ENCODE measurements around the gene SLC15A3.

Gene SLC15A3

DNA sequence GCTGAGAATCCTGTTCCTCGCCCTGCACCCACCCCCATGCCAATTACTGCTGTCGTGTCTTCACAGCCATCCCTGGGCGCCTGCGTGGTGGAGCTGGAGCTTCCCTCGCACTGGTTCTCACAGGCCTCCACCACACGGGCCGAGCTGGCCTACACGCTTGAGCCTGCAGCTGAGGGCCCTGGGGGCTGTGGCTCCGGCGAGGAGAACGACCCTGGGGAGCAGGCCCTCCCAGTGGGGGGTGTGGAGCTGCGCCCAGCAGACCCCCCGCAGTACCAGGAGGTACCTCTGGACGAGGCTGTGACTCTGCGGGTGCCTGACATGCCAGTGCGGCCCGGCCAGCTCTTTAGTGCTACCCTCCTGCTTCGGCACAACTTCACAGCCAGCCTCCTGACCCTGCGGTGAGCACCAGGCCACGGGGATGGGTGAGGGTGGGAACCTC, 23.4 kb downstream of the SLC15A3 start:
- no peak for DNase-seq (ENCODE audit: low spot score)

DNA sequence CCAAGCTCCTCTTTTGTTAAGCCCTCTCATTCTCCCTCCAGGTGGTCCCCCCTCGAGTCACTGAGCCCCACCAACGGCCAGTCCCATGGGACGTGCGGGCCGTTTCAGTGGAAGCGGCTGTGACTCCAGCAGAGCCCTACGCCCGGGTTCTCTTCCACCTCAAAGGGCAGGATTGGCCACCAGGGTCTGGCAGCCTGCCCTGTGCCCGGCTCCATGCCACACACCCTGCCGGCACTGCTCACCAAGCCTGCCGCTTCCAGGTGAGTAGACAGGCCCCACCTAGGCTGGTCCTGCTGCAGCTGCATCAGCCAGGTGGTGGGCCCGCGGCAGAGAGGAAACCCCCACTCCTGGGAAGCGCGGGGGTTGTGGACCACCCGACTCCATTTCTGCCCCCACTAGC, 24.4 kb downstream of the SLC15A3 start:
- DNase-seq (ENCODE audit: low spot score) = no peak

DNA sequence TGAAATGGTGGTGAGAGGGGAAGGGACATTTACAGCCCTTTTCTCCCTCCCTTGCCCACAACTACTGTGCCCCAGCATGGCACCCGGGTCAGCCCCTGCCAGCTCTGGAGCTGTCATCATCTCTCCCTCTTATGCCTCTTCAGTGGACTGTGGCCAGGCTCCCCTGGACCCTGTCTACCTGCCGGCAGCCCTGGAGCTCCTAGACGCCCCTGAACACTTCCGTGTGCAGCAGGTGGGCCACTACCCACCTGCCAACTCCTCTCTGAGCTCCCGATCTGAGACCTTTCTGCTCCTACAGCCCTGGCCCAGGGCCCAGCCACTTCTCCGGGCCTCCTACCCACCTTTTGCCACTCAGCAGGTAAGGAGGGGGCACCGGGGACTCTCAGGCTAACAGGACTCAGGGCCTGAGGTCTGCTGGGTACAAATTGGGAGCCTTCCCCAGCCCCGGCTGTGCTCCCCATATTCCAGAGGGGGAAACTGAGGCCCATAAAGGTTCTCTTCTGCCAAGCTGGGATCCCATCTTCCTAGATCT, 24.8 kb downstream of the SLC15A3 start:
- no peak for DNase-seq (ENCODE audit: low spot score)

DNA sequence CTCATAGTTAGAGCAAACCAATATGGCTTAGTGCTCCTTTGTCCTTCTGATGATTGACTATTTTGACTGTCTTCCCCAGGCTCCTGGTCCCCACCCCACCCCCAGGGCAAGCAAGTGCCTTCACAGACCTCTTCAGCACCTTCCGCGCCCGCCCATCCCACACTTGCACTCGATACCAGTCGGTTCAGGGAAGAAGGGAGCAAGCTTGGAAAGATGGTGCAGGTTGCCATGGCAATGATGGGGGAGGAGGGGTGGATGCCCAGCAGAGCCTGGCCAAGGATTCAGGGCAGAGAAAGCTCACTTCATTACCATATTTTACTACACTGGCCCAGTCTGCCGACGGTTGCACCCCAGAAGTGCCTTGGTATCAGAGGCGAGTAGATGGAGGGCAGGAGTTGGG, 25.5 kb downstream of the SLC15A3 start:
- DNase-seq (ENCODE audit: low spot score) = no peak

DNA sequence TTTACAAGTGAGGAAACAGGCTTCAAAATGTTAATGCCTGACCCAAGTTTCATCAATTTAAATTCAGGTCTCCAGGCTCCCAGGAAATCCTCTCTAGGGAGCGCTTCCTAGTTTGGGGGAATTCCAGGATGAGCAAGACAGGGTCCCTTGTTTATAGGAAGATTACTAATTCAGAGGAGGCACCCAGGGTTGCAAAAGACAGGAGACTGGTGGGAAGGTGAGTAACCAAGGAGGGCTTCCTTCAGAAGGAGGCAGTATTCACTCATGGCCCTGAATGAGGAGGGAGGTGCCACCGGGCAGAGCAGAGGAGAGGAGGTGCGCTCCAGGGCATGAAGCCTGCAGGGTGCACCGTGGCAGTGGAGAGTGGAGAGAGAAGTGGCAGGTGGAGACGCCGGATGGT, 26.1 kb downstream of the SLC15A3 start:
- no peak for DNase-seq (ENCODE audit: low spot score)

DNA sequence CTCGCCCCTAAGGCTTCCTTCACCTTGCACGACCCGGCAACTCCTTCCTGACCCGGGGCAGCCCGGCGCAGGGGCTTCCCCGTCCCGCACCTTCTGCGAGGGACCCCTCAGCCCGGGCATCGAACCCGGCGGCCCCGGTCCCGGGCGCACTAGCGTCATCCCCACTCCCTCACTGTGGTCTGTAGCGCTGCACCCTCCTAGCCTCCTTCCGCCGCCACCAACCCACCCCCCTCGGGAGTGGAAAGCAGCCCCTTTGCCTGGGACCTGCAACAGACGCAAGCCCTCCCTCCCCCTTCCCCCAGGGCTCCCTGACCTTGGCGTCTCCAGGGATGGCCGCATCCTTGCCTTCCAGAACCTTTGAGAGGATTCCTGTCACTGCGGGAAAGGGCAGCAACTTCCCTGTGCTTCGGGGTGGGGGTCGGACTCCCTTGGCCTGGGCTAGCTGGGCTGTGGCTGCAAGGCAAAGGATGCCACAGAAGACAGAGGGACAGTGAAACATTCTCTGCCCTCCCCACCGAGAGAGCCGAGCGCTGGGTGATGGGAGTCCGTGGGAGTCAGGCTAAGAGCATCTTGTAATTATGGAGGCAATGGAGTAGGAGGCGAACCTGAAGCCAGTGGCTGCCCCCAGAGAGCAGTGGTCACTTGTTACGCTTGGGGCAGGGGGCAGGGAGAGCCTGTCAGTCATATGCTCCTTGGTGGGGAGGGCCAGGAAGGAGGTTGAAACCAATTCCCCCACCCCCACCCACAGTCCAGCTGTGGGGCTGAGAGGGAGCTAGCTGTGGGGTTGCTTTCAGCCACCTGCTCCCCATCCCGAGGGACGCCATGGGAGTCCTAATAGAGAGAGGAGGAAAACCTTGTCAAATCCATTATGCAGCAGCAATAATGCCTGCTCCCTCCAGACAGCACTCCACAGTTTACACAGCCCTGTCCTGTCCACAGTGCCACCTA, 26.8 kb downstream of the SLC15A3 start:
- no peak for DNase-seq (ENCODE audit: low spot score)

DNA sequence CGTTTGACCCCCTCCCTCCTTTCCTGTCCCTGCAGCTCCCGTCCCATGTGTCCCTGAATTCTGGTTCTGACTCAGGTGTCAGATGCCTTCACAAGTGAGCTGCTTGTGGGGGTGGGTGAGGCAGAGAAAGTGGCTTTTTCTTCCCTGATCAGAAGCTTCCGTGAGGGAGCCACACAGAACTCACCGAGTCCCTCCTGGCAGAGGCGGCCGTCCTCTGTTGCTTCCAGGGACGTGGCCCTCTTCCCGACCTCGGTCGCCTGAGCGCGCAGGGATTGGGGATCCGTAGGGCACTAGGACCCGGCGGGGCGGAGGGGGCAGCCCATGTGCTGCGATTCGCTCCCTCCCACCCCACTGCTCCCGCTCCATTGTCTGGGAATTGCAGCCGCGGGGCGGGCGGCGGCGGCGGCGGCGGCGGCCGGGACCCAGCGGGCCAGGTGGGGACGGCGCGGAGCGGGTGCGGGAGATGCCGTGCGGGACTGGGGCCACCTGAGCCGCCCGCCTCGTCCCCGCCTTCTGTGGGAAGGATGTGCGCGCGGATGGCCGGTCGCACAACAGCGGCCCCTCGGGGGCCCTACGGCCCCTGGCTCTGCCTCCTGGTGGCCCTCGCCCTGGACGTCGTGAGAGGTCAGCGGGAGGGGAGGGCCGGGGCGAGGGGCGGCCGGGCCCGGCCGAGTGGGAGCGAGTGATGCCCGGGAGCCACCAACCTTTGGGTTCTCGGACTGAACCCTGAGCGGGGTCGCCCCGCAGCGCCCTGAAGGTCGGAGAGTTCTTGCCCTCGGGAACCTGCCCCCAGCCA, 27.7 kb downstream of the SLC15A3 start, which contains the start of gene TMEM132A:
Gene TMEM132A, plus strand, starts transcription at position 351 of the 796 bp plus-strand sequence. Its CDS starts 174 bp downstream, at position 525.
- peak; percentile 82 for DNase-seq (ENCODE audit: low spot score)

DNA sequence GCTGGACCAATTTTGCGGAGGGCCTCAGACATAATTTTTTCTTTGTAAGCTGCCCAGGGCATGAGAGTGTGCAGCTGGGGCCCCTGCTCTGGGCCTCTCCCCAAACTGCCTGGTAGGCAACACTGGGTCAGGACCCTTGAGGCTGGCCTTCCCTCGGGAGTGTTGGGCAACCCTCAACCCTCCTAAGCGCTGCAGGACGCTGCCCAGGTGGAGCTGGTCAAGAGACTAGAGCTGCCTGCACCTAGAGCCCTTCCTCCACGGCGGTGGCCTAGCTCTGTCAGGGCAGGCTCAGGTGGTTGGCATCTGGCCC, 28.2 kb downstream of the SLC15A3 start:
- DNase-seq (ENCODE audit: low spot score) = no peak

DNA sequence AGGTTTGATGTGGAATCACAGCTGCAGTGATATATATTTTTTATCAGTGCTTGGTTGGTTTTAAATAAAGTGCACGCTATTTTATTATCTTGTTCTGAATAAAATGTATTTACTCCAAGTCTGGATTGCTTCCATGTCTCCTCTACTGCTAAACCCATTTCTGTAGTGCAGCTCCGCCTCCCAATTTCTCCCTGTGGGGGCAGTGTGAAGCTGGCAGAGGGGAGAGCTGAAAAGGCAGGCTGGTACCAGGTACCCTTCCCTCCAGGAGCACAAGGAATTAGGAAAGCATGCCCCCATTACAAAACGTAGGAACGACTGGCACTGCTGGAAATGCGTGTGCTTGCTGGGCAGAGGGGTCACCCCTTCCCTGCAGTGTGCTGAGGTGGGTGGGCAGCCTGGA, 28.6 kb downstream of the SLC15A3 start:
- no peak for DNase-seq (ENCODE audit: low spot score)

DNA sequence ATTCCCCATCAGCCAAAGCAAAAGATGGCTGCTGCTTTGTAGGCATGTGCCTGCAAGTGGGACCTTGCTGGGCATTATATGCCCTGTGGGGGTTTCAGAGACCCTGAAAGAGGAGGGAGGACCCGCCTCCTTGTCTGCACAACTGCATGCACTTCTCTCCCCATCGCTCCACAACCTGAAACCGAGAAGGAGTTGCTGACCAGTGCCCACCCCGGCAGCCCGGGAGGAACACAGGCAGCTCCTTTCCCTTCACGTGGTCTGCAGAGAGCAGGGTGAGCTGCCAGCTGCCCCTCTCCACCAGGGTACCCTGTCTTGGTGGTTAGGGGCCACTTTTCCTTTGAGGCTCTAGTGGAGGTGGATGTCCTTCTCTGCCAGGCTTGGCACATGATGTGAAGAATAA, 29.1 kb downstream of the SLC15A3 start:
- no peak for DNase-seq (ENCODE audit: low spot score)

DNA sequence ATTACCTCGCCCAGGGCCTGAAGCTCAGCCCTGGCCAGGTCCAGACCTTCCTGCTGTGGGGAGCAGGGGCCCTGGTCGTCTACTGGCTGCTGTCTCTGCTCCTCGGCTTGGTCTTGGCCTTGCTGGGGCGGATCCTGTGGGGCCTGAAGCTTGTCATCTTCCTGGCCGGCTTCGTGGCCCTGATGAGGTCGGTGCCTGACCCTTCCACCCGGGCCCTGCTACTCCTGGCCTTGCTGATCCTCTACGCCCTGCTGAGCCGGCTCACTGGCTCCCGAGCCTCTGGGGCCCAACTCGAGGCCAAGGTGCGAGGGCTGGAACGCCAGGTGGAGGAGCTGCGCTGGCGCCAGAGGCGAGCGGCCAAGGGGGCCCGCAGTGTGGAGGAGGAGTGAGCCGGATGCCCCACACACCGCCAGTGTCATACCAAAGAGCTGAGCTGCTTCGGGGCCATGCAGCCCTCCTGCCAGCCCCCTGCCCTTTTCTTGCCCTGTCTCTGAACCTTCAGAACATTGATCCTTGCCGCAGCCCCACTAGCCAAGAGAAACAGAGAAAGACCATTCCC, 30.1 kb downstream of the SLC15A3 start:
- DNase-seq (ENCODE audit: low spot score) = no peak

DNA sequence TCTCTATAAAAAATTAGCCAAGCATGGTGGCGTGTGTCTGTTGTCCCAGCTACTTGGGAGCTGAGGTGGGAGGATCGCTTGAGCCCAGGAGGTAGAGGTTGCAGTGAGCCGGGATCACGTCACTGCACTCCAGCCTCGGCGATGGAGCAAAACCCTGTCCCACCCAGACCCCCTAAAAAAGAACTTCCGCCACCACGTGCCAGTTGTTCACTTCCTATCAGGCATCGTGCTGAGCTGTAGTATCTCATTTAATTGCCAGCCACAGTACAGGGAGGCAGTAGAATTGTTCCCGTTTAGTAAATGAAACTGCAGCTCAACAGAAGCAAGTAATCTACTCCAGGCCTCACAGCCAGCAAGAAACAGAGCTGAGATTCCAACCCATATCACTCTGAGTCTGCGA, 30.7 kb downstream of the SLC15A3 start:
- DNase-seq (ENCODE audit: low spot score) = no peak

DNA sequence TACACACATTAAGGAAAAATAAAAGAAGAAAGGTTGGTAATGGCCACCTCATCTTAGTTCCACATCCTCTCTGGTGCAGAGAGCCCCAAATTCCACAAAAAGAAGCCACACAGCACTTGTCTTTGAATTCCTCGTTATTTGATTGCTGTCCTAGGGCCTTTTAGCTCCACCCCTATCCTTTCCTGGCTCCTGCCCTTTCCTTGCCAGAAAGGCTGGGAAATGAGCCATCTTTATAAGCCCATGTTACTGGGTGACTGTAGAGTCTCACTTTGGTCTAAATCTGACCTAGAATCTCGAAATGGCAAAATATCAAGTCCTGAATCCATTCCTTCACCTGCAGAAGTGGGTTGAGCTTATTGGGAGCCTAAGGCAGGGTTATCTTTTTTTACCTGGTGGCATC, 32.0 kb downstream of the SLC15A3 start:
- DNase-seq (ENCODE audit: low spot score) = no peak

DNA sequence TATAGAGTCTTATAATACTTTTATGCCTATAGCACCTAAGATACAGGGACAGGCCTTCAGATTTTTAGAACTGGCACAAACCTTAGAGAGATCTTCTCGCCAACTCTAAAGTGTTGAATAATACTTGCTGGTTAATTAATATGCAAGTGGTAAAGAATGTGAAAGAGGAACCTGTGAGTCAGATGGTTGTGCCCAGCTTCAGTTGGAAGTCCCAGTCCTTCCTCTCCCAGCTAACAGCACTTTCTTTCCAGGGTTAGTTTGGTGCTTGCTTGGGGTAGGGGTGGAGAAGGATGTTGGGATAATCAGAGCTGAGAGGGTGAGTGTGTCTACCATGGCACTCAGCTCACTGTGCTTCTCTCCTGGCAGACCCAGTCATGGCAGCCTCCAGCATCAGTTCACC, 32.7 kb downstream of the SLC15A3 start:
- no peak for DNase-seq (ENCODE audit: low spot score)

DNA sequence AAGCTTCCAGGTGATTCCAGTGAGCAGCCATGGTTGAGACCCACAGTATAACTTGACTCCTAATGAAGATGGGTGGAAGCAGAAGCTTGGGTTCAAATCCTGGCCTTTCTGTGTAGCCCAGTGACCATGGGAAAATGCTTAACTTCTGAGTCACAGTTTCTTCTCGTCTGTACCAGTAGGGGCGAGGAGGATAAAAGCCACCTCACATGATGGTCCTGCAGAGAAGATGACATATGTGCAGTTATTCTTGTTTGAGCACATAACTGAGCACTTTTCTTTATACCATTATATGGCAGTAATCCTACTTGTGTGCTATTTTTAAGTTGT, 33.1 kb downstream of the SLC15A3 start:
- DNase-seq (ENCODE audit: low spot score) = no peak

DNA sequence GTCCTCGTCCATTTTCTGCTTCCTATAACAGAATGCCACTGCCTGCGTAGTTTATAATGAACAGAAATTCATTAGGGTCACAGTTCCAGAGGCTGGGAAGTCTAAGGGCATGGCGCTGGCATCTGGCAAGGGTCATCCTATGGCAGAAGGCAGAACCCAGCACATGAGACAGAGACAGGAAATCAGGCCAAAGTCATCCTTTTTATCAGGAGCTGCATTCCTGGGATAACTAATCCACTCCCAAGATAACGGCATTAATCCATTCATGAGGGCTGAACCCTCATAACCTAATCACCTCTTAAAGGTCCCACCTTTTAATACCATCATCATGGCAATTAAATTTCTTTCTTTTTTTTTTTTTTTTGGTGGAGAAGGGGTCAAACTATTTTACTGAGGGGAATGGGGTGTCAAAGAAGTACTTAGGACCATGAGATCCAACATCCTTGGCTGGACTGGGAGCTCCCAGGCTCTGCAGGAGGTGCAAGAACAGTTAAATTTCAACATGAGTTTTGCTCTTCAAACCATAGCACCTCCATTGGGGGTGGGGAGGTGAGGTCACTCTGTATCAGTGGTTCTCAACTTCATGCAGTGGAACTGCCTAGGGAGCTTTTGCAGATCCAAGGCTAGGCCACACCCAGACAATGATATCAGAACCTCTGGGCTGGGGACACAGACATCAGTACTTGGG, 33.6 kb downstream of the SLC15A3 start:
- DNase-seq (ENCODE audit: low spot score) = no peak

DNA sequence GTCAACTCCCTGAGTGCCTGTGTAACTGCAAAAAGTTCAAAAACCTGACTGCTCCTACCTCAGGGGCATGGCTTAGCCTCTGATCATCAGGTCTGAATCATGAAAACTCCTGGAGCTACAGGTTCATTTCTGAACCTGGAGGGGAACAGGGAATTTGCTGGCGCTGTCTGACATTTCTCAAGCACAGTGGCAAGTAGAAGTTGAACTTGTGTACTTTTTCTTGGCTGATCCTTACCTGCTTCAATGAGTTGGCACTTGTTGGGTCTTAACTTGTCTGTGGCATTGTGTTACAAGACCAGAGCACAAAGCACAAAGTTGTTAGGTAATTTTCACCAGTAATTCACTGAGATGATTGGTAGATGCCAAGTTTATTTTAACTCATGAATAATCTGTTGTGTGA, 34.7 kb downstream of the SLC15A3 start:
- no peak for DNase-seq (ENCODE audit: low spot score)

DNA sequence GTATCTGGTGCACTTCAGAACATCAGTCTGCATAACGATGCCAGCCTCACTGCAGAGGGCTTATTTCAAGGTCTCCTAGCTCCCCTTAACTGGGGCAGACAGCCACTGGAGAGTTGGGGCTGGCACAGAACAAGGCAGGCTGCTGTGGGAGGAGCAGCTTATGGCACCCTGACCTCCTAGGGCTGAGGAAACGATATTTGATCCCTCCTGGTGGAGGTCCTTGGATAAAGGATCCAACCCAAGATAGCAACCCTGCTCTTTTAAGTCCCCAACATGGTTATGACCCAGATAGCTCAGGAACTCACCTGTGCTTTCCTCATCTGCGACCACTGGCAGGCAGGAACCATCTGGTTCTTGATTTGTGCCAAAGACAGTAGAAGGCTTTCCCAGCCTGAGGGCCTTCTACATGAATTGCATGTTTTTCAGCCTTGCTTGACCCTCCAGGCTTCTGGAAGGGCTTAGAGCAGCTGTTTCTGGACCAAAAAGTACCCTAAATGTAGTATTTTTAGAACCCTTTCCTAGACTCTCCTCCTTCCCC, 35.2 kb downstream of the SLC15A3 start:
- no peak for DNase-seq (ENCODE audit: low spot score)

DNA sequence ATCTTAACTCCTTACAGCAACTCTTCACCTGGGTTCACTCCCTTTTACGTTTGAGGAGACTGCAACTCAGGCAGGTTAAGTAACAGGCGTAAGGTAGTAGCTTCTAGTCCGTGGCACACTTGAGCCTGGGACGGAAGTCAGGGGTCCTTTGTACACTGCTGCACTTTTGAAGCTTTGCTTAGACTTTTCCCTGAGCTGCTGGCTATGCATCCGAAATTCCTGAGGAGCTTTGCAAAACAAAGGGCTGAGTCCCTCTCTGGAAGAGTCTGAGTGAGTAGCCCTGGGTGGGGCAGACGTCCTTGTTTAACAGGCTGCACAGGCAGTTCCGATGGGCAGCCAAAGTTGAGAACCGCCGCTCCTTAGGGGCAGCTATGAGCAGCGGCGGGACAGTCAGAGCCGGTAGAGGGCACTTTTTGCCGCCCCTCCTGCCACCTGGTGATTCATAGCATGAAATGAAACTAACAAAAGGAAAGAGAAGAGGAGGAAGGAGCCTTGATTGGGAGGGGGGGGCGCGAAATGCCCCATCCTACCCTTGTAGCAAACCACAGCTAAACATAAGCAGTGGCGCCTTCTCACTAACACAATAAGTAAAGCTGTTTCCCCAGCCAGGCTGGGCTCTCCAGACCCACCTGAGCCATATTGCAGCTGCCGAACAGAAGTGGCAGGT, 36.6 kb downstream of the SLC15A3 start:
- peak; percentile 67 for DNase-seq (ENCODE audit: low spot score)

DNA sequence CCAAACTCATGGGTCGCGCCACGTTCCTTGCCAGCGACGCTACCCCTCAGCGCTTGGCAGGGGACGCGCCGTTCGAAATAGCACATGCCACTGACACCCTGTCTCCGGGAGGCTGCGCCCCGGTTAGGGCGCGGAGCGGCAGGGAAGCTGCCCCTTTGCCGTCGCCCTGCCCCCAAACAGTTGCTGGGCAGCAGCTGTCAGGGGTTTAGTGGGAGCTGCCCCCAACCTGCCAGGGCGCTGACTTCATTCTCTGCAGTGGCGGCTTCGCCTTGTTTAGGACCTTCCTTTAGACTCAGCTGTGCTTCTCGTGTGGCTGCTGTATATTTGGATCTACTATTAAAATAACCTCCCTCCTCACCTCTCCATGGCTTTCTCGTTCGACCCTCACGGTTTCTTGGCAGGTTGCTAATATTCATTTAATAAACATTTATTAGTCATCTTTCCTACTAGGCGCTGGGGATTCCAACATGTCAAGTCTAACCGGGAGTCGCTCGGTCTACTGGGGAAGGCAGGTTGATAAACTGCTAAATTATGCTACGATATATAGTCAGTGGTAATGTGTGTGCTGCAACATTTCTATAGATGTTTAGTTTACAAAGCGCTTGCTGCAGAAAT, 37.2 kb downstream of the SLC15A3 start:
- DNase-seq (ENCODE audit: low spot score) = no peak
